Hepatocyte (in vitro differentiated cells): ENCODE data around the gene LEPROT. TPM values are rescaled to one million over a fixed set of nuclear protein-coding genes. Genes with fewer than 3 reads are reported as not detected.

ENCODE experiments used
- DNase-seq: peaks from one replicate; pipeline ENCODE4 v3.0.0-alpha.2; 2016; ENCODE audit warnings: low spot score
- H2AFZ ChIP-seq: fragments of 200-600 bp; sonication (generic); 2 replicates; pipeline ENCODE4 v1.6.0; 2016; ENCODE audit warnings: antibody characterized with exemption, mild to moderate bottlenecking
- H3K27ac ChIP-seq: fragments of 200-600 bp; sonication (generic); 2 replicates; pipeline ENCODE4 v1.5.1; 2016; ENCODE audit warnings: mild to moderate bottlenecking
- H3K27me3 ChIP-seq: fragments of 200-600 bp; sonication (generic); 2 replicates; pipeline ENCODE4 v1.6.1; 2016
- H3K36me3 ChIP-seq: fragments of 200-600 bp; sonication (generic); replicated peaks from 2 replicates; pipeline ENCODE4 v1.5.1; 2016; ENCODE audit warnings: low read depth; ENCODE audit not compliant: insufficient read depth
- H3K4me1 ChIP-seq: fragments of 200-600 bp; sonication (generic); 2 replicates; pipeline ENCODE4 v1.5.1; 2016; ENCODE audit warnings: mild to moderate bottlenecking, moderate library complexity; ENCODE audit not compliant: insufficient read depth
- H3K4me2 ChIP-seq: fragments of 200-600 bp; sonication (generic); 2 replicates; pipeline ENCODE4 v1.6.0; 2016
- H3K4me3 ChIP-seq: fragments of 200-600 bp; sonication (generic); 2 replicates; pipeline ENCODE4 v1.5.1; 2016; ENCODE audit warnings: mild to moderate bottlenecking
- H3K79me2 ChIP-seq: fragments of 200-600 bp; sonication (generic); 2 replicates; pipeline ENCODE4 v1.6.0; 2017; ENCODE audit warnings: mild to moderate bottlenecking
- H3K9me2 ChIP-seq: fragments of 200-600 bp; sonication (generic); replicated peaks from 2 replicates; pipeline ENCODE4 v1.6.0; 2017; ENCODE audit warnings: mild to moderate bottlenecking; ENCODE audit not compliant: insufficient read depth
- H3K9me3 ChIP-seq: fragments of 200-600 bp; sonication (generic); 2 replicates; pipeline ENCODE4 v1.5.1; 2016; ENCODE audit warnings: low read depth, mild to moderate bottlenecking
- H4K20me1 ChIP-seq: fragments of 200-600 bp; sonication (generic); 2 replicates; pipeline ENCODE4 v1.6.0; 2016; ENCODE audit warnings: mild to moderate bottlenecking; ENCODE audit not compliant: insufficient read depth, poor library complexity, severe bottlenecking
- EZH2 ChIP-seq: fragments of 200-600 bp; sonication (generic); IDR thresholded peaks from 2 replicates; pipeline ENCODE4 v1.6.1; 2016; ENCODE audit warnings: antibody characterized with exemption, mild to moderate bottlenecking, borderline replicate concordance
- EZH2phosphoT487 ChIP-seq: fragments of 200-600 bp; sonication (generic); IDR thresholded peaks from one replicate; pipeline ENCODE4 v1.6.1; 2018; ENCODE audit warnings: antibody characterized with exemption, mild to moderate bottlenecking, low read depth, moderate library complexity; ENCODE audit not compliant: unreplicated experiment, severe bottlenecking
- WGBS: methylation state at CpG from one replicate; pipeline ENCODE4 v1.1.6; 2016; ENCODE audit warnings: low lambda C conversion rate; ENCODE audit errors: missing lambda C conversion rate; 5-methylcytosine and 5-hydroxymethylcytosine counted together
- polyA plus RNA-seq: library from polyadenylated mRNA; unstranded; fragments of >200 nt; fragmentation: Nextera tagmentation; extraction: Ambion mirVana; gene quantifications from 2 replicates; pipeline ENCODE4 v1.2.1, GENCODE V29; 2016
- total RNA-seq: library from RNA; depleted of rRNA; stranded (reverse); fragments of >200 nt; gene quantifications from 2 replicates; pipeline ENCODE4 v1.2.3, GENCODE V29; 2014
- TF ChIP-seq, protein P1 (sequence below): fragments of 200-600 bp; sonication (generic); IDR thresholded peaks from 2 replicates; pipeline ENCODE4 v1.5.1; 2016; ENCODE audit warnings: antibody characterized with exemption, mild to moderate bottlenecking; ENCODE audit not compliant: poor library complexity

Gene LEPROT
- total and polyA plus RNA-seq, 2 experiments from 2014 or later, result 89.9 to 97.0 TPM

DNA sequence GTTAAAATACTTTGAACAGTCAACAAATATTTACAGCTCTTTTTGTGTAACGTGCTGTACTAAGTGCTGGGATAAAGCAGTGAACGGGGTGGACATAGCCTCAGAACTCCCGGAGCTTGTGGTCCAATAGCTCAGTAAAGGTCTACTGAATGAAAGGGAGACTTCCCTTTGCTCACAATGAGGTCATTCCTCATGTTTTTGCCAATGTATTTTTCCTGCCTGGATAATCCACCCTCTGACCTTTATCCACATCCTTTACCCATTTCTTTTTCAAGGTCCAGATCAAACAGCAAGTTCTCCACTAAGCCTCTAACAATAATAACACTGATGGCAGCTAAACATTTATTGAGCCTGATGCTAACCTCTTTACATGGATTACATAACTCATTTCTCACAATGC is 55.9 kb downstream of the LEPROT start:
- 32% methylated on average over 3 of the region's 3 CpGs for whole genome bisulfite sequencing
- Histone ChIP-seq H4K20me1 (no peaks in the 10 kb centered on the region), H3K4me1 (peaks cover 6% of the 10 kb centered on the region), H2AFZ (no peak overlapping the region), H3K4me3 (no peak overlapping the region), H3K9me3 (no peaks in the 10 kb centered on the region), H3K27ac (no peak overlapping the region), H3K27me3 (no peaks in the 10 kb centered on the region), H3K4me2 (no peak overlapping the region), H3K9me2 (no peaks in the 10 kb centered on the region), H3K79me2 (no peaks in the 10 kb centered on the region), H3K36me3 (no peaks in the 10 kb centered on the region)
- DNase-seq, result no peak
- TF ChIP-seq EZH2phosphoT487, result no peak
- no peak for TF ChIP-seq EZH2
- TF ChIP-seq, protein P1, sequence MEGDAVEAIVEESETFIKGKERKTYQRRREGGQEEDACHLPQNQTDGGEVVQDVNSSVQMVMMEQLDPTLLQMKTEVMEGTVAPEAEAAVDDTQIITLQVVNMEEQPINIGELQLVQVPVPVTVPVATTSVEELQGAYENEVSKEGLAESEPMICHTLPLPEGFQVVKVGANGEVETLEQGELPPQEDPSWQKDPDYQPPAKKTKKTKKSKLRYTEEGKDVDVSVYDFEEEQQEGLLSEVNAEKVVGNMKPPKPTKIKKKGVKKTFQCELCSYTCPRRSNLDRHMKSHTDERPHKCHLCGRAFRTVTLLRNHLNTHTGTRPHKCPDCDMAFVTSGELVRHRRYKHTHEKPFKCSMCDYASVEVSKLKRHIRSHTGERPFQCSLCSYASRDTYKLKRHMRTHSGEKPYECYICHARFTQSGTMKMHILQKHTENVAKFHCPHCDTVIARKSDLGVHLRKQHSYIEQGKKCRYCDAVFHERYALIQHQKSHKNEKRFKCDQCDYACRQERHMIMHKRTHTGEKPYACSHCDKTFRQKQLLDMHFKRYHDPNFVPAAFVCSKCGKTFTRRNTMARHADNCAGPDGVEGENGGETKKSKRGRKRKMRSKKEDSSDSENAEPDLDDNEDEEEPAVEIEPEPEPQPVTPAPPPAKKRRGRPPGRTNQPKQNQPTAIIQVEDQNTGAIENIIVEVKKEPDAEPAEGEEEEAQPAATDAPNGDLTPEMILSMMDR, result no peak

DNA sequence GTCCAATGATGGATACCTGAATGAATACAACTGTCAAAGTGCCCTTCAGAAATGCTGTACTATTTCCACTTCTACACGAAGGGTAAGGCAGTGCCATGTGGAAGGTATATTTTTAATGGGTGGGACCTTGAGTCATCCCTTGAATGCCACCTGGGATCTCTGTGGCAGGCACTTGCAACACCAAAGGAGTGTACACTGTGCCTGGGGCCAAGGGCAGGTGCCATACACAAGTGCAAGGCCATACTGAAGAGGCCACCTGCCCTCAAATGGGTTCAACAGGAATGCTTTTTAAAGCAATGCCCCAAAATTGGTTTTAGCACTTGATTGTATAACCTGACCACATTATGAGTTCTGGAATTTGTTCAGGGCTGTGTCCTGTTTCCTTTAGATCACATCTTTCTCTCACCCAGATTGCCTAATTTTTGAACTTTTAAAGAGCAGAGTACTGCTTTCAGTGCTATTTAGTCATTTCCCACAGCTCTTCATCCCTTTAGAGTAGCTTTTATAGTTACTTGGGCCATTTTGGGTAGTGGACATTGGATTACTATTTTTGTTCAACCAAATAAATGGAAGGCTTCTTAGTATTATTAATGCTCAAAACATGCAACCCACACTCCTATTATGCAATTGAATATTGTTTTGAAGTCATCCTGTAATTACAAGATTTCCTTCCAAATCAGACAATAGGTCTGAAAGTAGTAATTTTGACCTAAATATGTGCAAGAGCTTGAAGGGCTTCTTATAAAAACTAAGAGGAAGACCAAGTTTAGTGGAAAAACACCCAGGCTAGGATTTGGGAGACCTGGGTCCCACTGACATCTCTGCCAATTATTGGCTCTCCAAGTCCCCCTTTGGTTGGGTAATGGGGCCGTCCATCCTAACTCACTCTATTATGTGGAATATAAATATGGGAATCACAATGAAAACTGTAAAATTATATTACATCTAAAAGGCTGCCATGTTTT is 57.2 kb downstream of the LEPROT start:
- WGBS, result 94% methylated on average over 2 of the region's 2 CpGs
- Histone ChIP-seq H3K27ac (no peak overlapping the region), H3K4me3 (no peak overlapping the region), H3K27me3 (no peaks in the 10 kb centered on the region), H3K4me2 (no peak overlapping the region), H3K36me3 (no peaks in the 10 kb centered on the region), H2AFZ (no peak overlapping the region), H3K79me2 (no peaks in the 10 kb centered on the region), H3K9me2 (no peaks in the 10 kb centered on the region), H3K4me1 (no peaks in the 10 kb centered on the region), H4K20me1 (no peaks in the 10 kb centered on the region), H3K9me3 (no peaks in the 10 kb centered on the region)
- TF ChIP-seq EZH2phosphoT487 (no peak), EZH2 (no peak)
- TF ChIP-seq, protein P1, result no peak
- DNase-seq, result no peak

DNA sequence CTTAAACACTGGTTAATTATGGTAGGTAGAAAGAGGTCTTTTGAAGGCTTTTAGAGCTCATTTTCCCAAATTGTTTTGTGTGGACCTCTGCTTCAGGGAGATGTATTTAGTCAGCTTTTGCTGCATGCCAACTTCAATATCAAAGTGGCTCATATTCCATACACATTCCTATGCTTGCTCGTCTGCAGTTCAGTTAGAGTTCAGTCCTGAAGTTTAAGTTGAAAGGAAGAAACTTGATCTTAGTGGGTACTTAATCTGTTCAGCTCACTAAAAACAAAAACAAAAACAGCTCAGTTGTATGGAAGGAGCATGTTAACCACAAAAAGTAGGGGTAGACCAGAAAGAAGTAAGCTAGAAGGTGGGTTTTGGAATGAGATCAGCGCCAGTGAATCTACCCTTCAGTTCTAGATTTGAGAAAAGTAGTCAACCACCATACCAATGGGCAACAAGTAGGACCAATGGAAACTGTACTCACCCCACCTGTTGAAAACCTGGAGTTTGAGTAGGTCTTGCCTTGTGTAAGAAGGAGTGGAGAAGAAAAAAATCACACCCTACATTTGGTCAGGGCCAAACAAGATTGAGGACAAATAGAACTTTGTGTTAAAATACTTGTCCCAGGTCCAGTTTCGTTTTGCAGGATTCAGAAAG is 58.0 kb downstream of the LEPROT start:
- Histone ChIP-seq H3K79me2 (no peaks in the 10 kb centered on the region), H3K9me3 (no peaks in the 10 kb centered on the region), H3K4me3 (no peak overlapping the region), H4K20me1 (no peaks in the 10 kb centered on the region), H2AFZ (no peak overlapping the region), H3K4me2 (no peak overlapping the region), H3K36me3 (no peaks in the 10 kb centered on the region), H3K9me2 (no peaks in the 10 kb centered on the region), H3K27me3 (no peaks in the 10 kb centered on the region), H3K4me1 (no peaks in the 10 kb centered on the region), H3K27ac (no peak overlapping the region)
- no peak for DNase-seq
- 84% methylated on average over 3 of the region's 3 CpGs for WGBS
- TF ChIP-seq, protein P1, result no peak
- TF ChIP-seq EZH2 (no peak), EZH2phosphoT487 (no peak)
